NCI-H1417 (cell line): ENCODE data around the gene ZNF783.
"Not testable (repeated sequence)": the region's sequence is repeated elsewhere in the genome, so short reads cannot be mapped to it uniquely, and the experiment has no call there.

Experiments
- DNase-seq, 3 experiments: peaks; one replicate each; lab custom pipeline; 2025; lab: John Stamatoyannopoulos, UW

Gene ZNF783

DNA sequence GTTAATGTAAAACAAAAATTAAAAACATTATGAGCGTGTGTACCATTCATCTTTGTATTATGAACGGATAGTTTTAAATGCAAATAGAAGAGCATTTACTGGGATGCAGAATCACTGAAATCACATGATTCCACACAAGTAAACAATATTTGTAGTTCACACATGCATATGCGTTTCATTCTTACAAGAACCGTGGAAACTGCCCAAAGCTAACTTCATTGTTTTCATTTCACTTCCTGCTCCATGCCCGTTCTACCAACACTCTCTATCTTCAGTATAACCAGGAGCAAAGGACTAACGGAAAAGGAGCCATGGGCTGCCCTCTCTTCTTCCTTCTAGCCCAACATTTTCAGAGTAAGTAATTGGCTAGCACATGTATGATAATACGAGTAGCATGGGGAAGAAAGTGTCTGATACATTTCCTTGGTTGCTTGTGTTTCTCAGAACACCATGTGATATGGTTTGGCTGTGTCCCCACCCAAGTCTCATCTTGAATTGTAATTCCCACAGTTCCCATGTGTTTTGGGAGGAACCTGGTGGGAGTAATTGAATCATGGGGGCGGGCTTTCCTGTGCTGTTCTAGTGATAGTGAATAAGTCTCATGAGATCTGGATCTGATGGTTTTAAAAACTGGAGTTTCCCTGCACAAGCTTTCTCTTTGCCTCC is 38.8 kb downstream of the ZNF783 start:
- DNase-seq: no peak

DNA sequence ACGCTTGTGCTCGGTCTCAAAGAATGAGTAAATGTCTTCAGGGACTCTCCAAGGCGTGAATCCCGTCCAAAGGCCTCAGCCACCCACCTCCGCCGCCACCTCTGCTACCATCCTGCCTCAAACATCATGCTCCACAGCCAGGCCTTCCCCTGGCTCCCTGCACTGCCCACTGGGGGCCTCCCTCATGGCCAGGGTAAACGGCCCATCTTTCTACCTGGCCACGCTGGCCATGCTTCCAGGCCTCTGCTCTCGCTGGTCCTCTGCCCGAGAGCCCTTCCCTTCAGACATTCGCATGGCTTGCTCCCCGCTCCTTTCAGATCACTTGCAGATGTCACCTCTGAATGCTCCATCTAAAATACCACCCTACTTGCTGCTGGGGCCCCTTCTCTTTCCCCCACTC is 40.2 kb downstream of the ZNF783 start:
- DNase-seq: no peak

DNA sequence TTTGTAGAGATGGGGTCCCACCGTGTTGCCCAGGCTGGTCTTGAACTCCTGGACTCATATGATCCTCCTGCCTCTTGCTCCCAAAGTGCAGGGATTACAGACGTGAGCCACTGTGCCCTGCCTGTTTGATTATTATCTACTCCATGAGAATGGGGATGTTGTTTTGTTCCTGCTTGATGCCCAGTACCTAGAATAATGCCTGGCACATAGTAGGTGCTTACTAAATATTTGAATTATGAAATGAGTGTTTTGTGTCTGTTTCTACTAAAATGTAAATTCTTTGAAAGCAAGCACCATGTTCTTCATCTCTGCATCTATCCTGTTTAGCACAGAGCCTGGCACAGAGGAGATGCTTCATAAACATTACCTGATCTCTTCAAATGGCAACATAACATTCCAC is 40.9 kb downstream of the ZNF783 start:
- DNase-seq: no peak

DNA sequence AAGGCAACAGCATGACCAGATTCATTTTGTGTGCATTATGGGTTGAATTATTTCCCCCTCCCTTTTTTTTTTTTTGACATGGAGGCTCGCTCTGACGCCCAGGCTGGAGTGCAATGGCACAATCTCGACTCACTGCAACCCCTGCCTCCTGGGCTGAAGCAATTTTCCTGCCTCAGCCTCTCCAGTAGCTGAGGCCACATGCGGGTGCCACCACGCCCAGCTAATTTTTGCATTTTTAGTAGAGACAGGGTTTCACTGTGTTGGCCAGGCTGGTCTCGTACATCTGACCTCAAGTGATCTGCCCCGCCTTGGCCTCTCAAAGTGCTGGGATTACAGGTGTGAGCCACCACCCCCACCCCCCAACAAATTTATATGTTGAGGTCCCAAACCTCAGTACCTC is 42.0 kb downstream of the ZNF783 start:
- DNase-seq: no peak

DNA sequence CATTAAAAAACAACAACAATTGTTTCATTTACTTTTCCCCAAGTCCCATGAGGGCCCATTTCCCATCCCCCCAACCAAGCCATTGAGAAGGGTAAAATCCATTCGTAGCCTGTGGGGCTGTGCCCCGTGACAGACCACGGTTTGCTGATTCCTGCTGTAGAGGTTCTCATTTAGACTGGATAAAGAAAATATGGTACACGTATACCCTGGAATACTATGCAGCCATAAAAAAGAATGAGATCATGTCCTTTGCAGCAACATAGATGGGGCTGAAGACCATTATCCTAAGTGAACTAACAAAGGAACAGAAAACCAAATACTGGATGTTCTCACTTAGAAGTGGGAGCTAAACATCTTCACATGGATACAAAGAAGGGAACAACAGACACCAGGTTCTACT is 44.9 kb downstream of the ZNF783 start:
- no peak for DNase-seq

DNA sequence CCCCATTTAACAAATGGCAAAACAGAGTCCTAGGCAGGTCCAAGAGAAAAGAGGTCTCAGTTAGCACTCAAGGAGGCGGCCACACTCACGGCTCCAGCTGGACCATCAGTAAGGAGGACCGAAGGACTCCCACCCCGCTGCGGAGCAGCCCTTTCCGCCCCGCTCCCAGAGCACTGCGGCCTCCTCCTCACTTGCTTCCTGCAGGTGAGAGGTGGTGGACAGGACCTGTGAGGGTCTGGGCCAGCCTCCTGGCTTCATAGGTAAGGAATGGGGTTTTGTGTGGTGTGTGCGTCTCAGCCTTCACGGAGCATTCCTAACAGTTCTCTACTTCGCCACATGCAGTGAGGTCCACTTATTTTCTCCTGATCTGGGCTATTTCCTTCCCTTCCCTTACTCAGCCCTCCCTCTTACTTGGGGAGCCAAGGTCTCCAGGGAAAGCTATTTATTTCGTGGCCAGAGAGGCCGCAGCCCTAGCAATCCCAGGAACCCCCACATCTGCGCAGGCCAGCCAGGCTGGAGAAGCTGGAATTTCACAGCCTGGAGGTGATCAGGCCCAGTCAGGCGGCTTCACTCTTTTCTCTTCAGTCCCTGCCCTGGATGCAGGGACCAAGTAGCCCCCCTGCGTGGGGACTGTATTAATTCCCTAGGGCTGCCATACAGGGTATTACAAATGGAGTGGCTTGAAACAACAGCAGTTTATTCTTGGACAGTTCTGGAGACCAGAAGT is 45.9 kb downstream of the ZNF783 start:
- DNase-seq: no peak

DNA sequence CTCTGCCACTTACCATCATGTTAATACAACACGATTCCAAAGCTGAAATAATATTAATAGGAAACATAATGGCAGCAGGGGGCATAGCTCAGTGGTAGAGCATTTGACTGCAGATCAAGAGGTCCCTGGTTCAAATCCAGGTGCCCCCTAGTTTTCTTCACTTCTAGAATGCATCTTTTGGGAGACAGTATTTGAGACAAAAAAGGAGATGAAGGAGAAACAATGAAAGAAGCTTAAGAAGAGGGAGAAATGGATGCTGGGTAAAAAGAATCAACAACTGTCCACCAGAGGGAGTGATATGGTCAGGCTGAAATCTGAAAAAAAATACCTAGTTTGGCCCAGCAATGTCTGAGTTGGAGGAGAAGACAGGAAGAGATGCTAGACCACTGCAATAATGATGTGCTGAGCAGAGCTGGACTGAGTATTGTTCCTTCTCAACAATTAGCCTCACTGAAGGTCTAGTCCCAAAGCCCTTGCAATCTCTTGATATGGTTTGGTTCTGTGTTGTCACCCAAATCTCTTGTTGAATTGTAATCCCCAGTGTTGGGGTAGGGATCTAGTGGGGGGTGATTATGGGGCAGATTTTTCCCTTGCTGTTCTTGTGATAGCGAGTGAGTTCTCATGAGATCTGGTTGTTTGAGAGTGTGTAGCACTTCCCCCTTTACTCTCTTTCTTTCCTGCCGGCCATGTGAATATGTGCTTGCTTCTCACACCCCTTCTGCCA is 48.3 kb downstream of the ZNF783 start:
- peak; percentile 9 to 65 (median 28) for DNase-seq

DNA sequence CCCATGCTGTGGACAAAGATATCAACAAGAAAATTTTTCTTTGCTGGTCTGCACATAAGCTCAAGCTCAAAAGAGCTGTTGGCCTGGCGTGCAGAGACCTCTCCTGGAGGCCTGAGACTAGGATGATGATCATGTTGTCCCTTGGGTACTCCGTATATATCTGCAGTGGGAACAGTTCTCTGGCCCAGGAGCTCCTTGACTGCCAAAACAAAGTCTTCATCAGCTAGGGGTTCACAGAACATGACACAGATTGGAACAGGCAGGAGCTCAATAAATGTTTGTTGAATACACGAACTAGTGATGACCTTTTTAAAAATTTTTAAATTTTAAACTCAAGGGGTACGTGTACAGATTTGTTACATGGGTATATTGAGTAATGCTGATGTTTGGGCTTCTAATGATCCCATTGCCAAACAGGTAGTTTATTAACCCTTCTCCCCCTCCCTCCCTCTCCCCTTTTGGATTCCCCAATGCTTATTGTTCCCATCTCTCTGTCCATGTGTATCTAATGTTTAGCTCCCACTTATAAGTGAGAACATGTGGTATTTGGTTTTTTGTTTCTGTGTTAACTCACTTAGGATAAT is 49.1 kb downstream of the ZNF783 start:
- no peak for DNase-seq

DNA sequence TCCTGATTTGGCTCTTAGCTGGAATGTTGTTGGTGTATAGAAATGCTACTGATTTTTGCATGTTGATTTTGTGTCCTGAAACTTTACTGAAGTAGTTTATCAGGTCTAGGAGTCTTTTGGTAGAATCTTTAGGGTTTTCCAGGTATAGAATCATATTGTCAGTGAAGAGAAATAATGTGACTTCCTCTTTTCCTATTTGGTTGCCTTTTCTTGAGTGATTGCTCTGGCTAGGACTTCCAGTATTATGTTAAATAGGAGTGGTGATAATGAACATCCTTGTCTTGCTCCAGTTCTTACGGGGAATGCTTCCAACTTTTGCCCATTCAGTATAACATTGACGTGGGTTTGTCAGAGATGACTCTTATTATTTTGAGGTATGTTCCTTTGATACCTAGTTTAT is 52.0 kb downstream of the ZNF783 start:
- no peak for DNase-seq

DNA sequence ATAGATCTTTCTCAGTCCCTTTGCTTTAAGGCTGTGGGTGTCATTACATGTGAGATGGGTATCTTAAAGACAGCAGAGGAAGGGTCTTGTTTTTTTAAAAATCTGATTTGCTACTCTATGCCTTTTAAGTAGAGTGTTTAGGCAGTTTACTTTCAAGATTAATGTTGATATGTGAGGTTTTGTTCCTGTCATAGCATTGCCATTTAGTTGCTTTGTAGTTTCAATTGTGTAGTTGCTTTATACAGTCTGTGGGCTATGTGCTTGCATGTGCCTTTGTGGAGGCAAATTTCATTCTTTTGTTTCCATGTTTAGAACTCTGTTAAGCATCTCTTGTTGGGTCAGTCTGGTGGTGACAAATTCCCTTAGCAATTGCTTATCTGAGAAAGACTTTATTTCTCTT is 54.6 kb downstream of the ZNF783 start:
- no peak for DNase-seq

DNA sequence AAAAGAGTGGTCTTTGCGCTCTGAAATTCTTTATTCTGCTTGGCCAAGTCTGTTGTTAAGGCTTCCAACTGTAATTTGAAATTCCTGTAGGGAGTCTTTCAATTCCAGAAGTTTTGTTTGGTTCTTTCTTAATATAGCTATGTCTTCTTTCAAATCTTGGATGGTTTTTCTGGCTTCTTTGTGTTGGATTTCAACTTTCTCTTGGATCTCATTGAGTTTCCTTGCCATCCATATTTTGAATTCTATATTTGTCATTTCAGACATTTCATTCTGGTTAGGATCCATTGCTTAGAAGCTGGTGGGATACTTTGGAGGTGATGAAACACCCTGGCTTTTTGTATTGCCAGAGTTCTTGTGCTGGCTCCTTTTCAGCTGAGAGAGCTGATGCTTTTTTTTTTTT is 55.5 kb downstream of the ZNF783 start:
- DNase-seq: no peak

DNA sequence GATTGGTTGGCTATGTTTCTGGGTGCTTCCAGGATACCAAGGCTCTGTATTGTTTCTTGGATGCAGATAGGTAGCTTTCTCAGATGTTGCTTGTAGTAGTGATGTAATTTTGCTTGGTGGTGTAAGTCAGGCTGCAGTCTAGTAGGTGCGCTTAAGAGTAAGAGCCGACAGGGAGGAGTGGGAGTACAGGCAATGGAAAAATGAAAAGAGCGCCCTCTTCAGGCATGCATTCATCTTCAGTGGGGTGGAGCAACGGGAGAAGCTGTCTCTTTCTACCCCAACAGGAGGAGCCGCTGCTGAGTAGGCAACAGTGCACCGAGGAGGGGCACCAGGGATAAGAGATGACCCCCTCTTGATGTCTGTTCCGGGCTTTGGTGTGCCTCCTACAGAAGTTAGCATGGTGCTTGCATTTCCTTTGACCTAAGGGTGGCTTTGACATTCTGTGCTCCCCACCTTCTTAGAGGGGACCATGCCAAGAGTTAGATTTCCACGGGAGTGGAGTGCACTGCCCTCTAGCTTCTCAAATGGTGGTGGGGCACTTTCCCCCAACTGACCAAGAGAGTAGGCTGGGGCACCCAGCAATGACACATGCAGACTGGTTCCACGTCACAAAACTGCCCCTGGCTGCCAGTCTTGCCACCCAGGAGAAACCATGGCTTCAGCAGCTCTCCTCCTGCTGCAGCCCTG is 56.1 kb downstream of the ZNF783 start:
- DNase-seq: no peak

DNA sequence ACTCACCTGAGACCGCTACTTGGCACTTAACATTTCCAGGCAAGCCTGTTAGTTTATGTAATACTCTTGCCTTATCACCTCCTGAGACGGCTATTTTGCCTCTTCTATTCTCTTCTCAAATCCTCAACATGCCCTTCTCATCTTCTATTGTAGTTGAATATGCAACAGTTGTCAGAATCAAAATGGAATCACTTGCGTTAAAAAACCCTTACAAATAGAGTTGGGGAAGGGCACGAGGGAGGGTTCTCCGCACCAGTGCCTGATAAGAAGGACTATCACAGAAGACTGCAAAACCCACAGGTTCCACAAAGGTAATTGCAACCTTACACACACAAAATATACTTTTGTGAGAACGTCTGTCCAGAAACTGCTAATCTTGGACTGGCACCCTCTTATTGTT is 57.4 kb downstream of the ZNF783 start:
- no peak for DNase-seq

DNA sequence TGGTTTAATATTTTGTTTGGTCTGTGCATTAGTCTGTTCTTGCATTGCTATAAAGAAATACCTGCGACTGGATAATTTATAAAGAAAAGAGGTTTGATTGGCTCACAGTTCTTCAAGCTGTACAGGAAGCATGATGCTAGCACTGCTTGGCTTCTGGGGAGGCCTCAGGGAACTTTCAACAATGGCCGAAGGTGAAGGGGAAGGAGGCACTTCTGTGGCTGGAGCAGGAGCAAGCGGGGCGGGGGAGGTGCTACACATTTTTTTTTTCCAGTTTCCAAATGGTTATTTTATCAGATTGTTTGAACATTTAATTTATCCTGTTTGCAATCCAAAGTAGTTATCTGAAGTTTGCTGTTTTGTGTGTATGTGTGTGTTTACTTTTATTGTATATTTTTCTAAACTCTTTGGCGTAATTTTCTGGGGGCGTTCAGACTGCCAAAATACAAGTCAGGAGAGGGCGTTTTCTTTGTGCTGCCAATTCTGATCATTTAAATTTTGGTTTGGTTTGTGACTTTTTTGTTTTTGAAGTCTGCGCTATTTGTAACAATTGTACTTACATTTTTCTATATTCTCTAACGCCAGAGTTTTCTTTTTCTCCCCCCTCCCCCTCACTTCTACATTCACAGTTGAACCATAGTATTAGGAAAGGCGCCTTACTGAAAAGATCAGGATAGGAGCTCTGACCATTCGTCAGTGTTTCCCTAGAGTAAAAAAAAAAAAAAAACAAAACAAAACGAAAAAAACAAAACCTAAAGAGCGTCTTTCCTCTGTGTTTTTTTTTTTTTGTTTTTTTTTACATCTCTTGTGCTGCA is 58.5 kb downstream of the ZNF783 start:
- DNase-seq: no peak

DNA sequence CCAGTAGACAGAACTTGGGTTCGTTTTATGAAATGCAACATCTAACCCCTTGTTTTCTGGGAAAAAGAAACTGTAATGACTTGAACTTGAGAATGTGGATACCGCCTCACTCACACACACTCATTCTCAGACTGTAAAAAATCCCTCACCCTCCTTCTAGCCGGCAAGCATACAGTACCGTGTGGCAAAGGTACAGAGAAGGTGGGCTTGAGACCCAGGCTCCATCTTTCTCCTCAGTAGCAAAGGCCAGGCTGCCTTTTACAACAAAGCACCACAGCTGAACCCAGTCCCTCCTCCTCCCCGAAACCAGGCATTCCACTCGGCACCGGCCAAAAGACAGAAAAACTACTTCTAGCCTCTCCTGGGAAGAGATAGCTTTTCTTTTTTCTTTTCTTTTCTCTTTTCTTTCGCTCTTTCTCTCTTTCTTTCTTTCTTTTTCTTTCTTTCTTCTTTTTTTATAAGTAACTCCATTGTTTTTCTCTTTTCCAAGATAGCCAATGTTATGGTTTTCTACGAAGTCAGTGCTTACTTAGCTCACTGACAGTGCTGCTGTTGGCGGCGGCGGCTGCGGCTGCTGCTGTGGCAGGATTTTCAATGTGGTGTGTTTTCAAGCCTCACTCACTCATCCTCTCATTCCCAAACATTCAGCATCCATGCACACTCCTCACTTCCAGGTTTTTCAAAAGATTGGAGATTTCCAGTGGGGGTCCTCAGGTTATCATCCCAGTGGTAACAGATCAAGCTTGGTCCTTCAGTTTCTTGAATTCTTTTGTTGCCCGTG is 59.3 kb downstream of the ZNF783 start:
- DNase-seq: not testable (repeated sequence)

DNA sequence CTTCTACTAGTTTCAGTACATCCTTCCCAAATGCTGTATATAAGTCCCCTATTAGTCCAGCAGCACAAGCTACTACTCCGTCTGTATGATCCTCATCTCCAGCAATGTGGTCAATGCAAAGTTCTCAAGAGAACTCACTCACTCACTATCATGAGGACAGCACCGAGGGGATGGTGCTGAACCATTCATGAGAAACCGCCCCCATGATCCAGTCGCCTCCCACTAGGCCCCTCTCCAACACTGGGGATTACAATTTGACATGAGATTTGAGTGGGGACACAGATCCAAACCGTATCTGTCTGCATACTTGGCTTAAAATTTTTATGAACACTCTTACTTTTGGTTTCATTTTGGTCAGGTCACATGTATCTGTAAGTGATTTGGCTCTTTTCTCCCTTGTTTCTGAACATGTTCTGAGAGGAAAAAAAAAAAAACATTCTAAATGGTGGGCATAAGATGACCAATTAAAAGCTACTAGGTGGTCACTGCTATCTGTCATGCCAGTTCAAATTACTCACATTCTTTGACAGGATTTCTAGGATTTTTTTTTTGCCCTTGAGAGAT is 60.1 kb downstream of the ZNF783 start:
- DNase-seq: no peak

DNA sequence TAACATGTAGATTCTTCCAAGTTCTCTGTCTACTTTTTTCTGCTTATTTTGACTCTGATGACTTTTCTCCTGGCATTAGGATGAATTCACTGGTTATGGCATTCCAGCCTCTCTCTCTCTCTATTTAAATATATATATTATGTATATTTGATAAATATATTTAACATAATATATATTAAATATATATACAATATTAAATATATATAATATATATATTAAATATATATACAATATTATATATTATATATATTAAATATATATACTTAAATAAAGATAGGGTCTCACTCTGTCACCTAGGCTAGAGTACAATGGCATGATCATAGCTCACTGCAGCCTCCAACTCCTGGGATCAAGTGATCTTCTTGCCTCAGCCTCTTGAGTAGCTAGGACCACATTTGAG is 60.7 kb downstream of the ZNF783 start:
- DNase-seq: no peak

DNA sequence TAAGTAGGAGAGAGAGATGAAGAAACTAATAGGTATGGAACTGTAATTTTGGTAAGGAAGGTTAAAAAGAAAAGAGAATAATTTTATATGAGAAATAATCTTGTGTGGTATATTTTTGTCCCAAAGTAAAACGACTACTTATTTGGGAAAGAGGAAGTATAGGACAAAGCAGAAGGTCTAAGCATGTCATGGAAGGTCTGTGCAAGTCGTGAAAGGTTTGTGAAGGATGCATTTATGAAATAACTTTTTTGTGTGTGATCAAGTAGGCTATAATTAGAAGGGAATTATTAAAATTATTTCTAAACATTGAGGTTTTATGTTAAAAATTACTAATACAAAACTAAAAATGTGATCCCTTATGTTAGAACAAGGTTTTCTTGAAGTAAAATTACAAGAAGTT is 63.3 kb downstream of the ZNF783 start:
- DNase-seq: no peak

DNA sequence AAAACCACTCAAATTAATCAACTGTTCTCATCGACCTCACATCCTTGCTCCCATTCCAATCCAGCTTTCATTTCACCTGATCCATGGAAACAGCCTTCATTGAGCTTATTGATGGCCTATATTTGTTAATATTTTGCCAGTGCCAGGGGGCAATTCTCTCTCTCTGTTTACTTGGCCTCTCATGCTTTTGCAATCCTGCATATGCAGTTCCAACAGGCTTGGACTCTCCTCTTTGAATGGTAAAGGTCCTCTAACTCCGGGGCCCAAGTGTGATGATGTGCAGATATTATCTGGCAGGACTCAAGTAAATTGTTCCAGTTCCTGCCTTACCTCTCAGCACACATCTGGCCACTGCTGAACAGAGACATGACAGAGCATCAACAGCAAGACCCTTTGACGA is 67.3 kb downstream of the ZNF783 start:
- DNase-seq: no peak

DNA sequence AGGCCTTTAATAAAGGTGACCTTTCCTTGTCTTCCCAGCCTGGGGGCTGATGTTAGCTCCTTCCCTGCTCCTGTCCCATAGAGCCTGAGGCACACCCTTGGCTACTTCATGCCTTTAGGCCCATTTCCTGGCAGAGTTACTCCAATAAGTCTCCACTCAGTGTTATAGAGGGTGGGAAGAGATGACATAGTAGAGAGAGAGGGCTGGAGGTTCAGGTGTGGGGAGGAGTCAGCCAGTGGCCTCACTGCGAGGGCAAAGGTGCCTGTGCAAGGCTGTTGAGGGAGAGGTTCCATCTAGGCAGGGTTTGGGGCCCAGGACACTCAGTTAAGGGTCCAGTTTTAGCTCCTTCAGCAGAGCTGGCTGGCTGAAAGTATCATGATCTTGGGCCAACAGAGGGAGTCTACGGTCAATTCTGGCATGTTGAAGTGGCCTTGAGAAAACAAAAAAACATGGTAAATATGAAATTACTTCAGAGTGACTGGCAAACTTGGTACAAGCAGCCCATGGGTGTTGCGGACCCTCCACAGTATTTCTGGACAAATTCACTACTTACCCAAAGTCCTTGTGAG is 67.9 kb downstream of the ZNF783 start:
- no peak for DNase-seq
